SK-N-SH (cell line): ENCODE results near the gene PLOD2. TPM values are rescaled to one million over a fixed set of nuclear protein-coding genes. Genes with fewer than 3 reads are reported as not detected.

Source experiments
- CTCF ChIA-PET: fragments of 300-600, 350-600 bp; formaldehyde crosslinking; extraction: SDS; loops from one replicate; lab custom pipeline; 2021; lab: Yijun Ruan, JAX
- POLR2A ChIA-PET: fragments of 350-600 bp; sonication (Branson Sonifier 250); formaldehyde crosslinking; extraction: SDS; loops from one replicate; lab custom pipeline; 2020; ENCODE audit warnings: antibody characterized with exemption, inconsistent platforms; lab: Yijun Ruan, JAX
- DNase-seq: peaks from one replicate; pipeline ENCODE4 v3.0.0; 2012
- H2AFZ ChIP-seq: fragments of 200-600 bp; sonication (generic); 2 replicates; pipeline ENCODE4 v1.8.1; 2016; ENCODE audit warnings: antibody characterized with exemption, mild to moderate bottlenecking, low read depth
- H3F3A ChIP-seq: fragments of 200-600 bp; sonication (generic); replicated peaks from 2 replicates; pipeline ENCODE3; 2016; ENCODE audit warnings: antibody characterized with exemption, mild to moderate bottlenecking; ENCODE audit not compliant: insufficient read depth
- H3K27ac ChIP-seq, 2 experiments: fragments of 200-500 bp in 1 of 2; fragments of 200-600 bp in 1 of 2; sonication (Bioruptor generic) in 1 of 2; sonication (generic), shearing (Covaris generic) in 1 of 2; 2 replicates each; pipeline versions ENCODE4 v1.5.1 to v1.6.1; 2014 to 2016; ENCODE audit warnings: low read depth in 2 of 2, inconsistent platforms in 1 of 2, low read length in 1 of 2, mild to moderate bottlenecking in 1 of 2, mixed read lengths in 1 of 2
- H3K27me3 ChIP-seq: fragments of 200-600 bp; sonication (generic), shearing (Covaris generic); 2 replicates; pipeline ENCODE4 v1.6.1; 2016; ENCODE audit warnings: mixed run types; ENCODE audit not compliant: insufficient read depth
- H3K36me3 ChIP-seq, 2 experiments: fragments of 200-500 bp in 1 of 2; fragments of 200-600 bp in 1 of 2; sonication (Bioruptor generic) in 1 of 2; sonication (generic) in 1 of 2; replicated peaks in 1 of 2; 2 replicates each; pipeline versions ENCODE3 to v1.5.1; 2014 to 2016; ENCODE audit warnings: low read length in 1 of 2, mild to moderate bottlenecking in 1 of 2; ENCODE audit not compliant: insufficient read depth in 2 of 2, control insufficient read depth in 1 of 2
- H3K4me1 ChIP-seq, 2 experiments: fragments of 200-500 bp in 1 of 2; fragments of 200-600 bp in 1 of 2; sonication (Bioruptor generic) in 1 of 2; sonication (generic), shearing (Covaris generic) in 1 of 2; 2 replicates each; pipeline versions ENCODE4 v1.5.1 to v1.6.1; 2014 to 2016; ENCODE audit warnings: low read depth in 1 of 2, low read length in 1 of 2, mixed run types in 1 of 2; ENCODE audit not compliant: insufficient read depth in 2 of 2, control insufficient read depth in 1 of 2
- H3K4me2 ChIP-seq: fragments of 200-600 bp; sonication (generic), shearing (Covaris generic); 2 replicates; pipeline ENCODE4 v1.6.1; 2017; ENCODE audit warnings: mixed run types
- H3K4me3 ChIP-seq, 2 experiments: fragments of 200-500 bp in 1 of 2; fragments of 200-600 bp in 1 of 2; sonication (Bioruptor generic) in 1 of 2; sonication (generic), shearing (Covaris generic) in 1 of 2; 2 replicates each; pipeline versions ENCODE4 v1.5.1 to v1.8.1; 2014 to 2016; ENCODE audit warnings: low read depth in 2 of 2, inconsistent platforms in 1 of 2, low read length in 1 of 2, mild to moderate bottlenecking in 1 of 2, mixed read lengths in 1 of 2, moderate library complexity in 1 of 2
- H3K79me2 ChIP-seq: fragments of 200-600 bp; sonication (generic); 2 replicates; pipeline ENCODE4 v1.8.1; 2017; ENCODE audit warnings: mild to moderate bottlenecking; ENCODE audit not compliant: insufficient read depth
- H3K9ac ChIP-seq: fragments of 200-600 bp; sonication (generic); 2 replicates; pipeline ENCODE4 v1.6.1; 2017; ENCODE audit warnings: mixed run types
- H3K9me2 ChIP-seq: fragments of 200-600 bp; sonication (generic); 2 replicates; pipeline ENCODE4 v1.6.1; 2017; ENCODE audit warnings: mixed run types
- H3K9me3 ChIP-seq: fragments of 200-600 bp; sonication (generic); 2 replicates; pipeline ENCODE4 v1.6.1; 2017; ENCODE audit warnings: mixed run types, mild to moderate bottlenecking, moderate library complexity
- H4K20me1 ChIP-seq: fragments of 200-600 bp; sonication (generic); 2 replicates; pipeline ENCODE4 v1.6.1; 2017; ENCODE audit warnings: mild to moderate bottlenecking, mixed run types; ENCODE audit not compliant: insufficient read depth
- CTCF ChIP-seq: fragments of 200-600 bp; sonication (generic); IDR thresholded peaks from 2 replicates; pipeline ENCODE4 v1.6.1; 2017; ENCODE audit warnings: antibody characterized with exemption, mild to moderate bottlenecking, moderate library complexity
- NRF1 ChIP-seq: IDR thresholded peaks from 2 replicates; pipeline ENCODE4 v1.6.1; 2012; ENCODE audit warnings: low read depth, mild to moderate bottlenecking, low read length
- RAD21 ChIP-seq: IDR thresholded peaks from 2 replicates; pipeline ENCODE4 v1.6.1; 2012; ENCODE audit warnings: mild to moderate bottlenecking, low read length
- SMC3 ChIP-seq: IDR thresholded peaks from 2 replicates; pipeline ENCODE4 v1.6.1; 2012; ENCODE audit warnings: low read depth, low read length, improper control_type of control experiment
- TAF1 ChIP-seq: IDR thresholded peaks from 2 replicates; pipeline ENCODE4 v1.6.1; 2012; ENCODE audit warnings: low read depth, mild to moderate bottlenecking, low read length, moderate library complexity, borderline replicate concordance
- TEAD4 ChIP-seq: IDR thresholded peaks from 2 replicates; pipeline ENCODE4 v1.4.0; 2012; ENCODE audit warnings: mild to moderate bottlenecking, borderline replicate concordance; ENCODE audit not compliant: insufficient read depth
- WGBS: methylation state at CpG from one replicate; pipeline ENCODE4 v1.1.6; 2017; ENCODE audit warnings: low lambda C conversion rate; 5-methylcytosine and 5-hydroxymethylcytosine counted together
- polyA plus RNA-seq, 3 experiments: library from polyadenylated mRNA; depleted of rRNA; stranded (reverse); fragments of >200 nt; gene quantifications; 2 replicates each; pipeline ENCODE4 v1.2.3, GENCODE V29; 2012

Gene PLOD2
- polyA plus RNA-seq, 1 of the 3 experiments (the other 2 are of a cell fraction): 0.58 TPM

GRCh38 chr3:146189519-146190173 is 28.7 kb upstream of the PLOD2 start:
- H2AFZ ChIP-seq: no peak overlapping the region
- H3K9ac ChIP-seq: no peak overlapping the region
- no peaks in the 10 kb centered on the region for H3K4me1 ChIP-seq
- no peaks in the 10 kb centered on the region for H3K79me2 ChIP-seq
- peak; percentile 48 for TF ChIP-seq SMC3
- no peak for TF ChIP-seq TEAD4
- TF ChIP-seq RAD21: peak; percentile 60
- TF ChIP-seq CTCF: peak; percentile 79
- peak; percentile 53; the same call in 1 of the 2 replicates for TF ChIP-seq NRF1
- no peaks in the 10 kb centered on the region for H4K20me1 ChIP-seq
- POLR2A ChIA-PET: no interaction called here
- no peaks in the 10 kb centered on the region for H3K36me3 ChIP-seq
- peak; percentile 40 for DNase-seq
- H3K9me2 ChIP-seq: no peaks in the 10 kb centered on the region
- H3K27ac ChIP-seq: no peak overlapping the region
- no peak overlapping the region for H3K4me2 ChIP-seq
- H3F3A ChIP-seq: no peaks in the 10 kb centered on the region
- no peak overlapping the region for H3K4me3 ChIP-seq
- WGBS: 2% methylated on average over 6 of the region's 6 CpGs
- no peaks in the 10 kb centered on the region for H3K27me3 ChIP-seq
- CTCF ChIA-PET: interaction anchor here (0.6 to 4.4 kb wide), 25 partner anchors 8 to 470 kb away, joined by 3 to 33 read pairs (median 5); partner anchors contain the start of gene PLOD2
- H3K9me3 ChIP-seq: no peaks in the 10 kb centered on the region

GRCh38 chr3:146187334-146187950 is 26.5 kb upstream of the PLOD2 start:
- WGBS: 0% methylated on average over 2 of the region's 2 CpGs
- no peaks in the 10 kb centered on the region for H3K9me2 ChIP-seq
- no peaks in the 10 kb centered on the region for H4K20me1 ChIP-seq
- H3K27ac ChIP-seq: no peak overlapping the region
- no peaks in the 10 kb centered on the region for H3K4me1 ChIP-seq
- H3K79me2 ChIP-seq: no peaks in the 10 kb centered on the region
- no peak overlapping the region for H2AFZ ChIP-seq
- no peak overlapping the region for H3K4me2 ChIP-seq
- ChIA-PET CTCF (interaction anchor here (0.7 to 4.4 kb wide), 9 partner anchors 10 to 123 kb away, joined by 3 to 33 read pairs (median 5); no protein-coding TSS in a partner anchor), POLR2A (no interaction called here)
- no peaks in the 10 kb centered on the region for H3K9me3 ChIP-seq
- DNase-seq: no peak
- no peak overlapping the region for H3K9ac ChIP-seq
- peak overlapping the region in 1 of 2 experiments; percentile 17; a peak in 1 of 4 replicates for H3K4me3 ChIP-seq
- no peaks in the 10 kb centered on the region for H3K27me3 ChIP-seq
- no peaks in the 10 kb centered on the region for H3F3A ChIP-seq
- no peaks in the 10 kb centered on the region for H3K36me3 ChIP-seq
- TF ChIP-seq TAF1: no peak
- TF ChIP-seq CTCF: peak; percentile 80
- TF ChIP-seq RAD21: peak; percentile 53
- TF ChIP-seq, all 33 proteins: peak for 2
